HG02973 (cell line): ENCODE data around the gene RASA3.

Experiments used
- ATAC-seq: cut with Tn5 transposase; IDR thresholded peaks from one replicate; pipeline ENCODE4 v1.9.1; 2021; ENCODE audit warnings: moderate library complexity; ENCODE audit not compliant: unreplicated experiment

RASA3 gene

GRCh38 chr13:113928685-113929627 lies 203.5 kb downstream of the RASA3 start:
- ATAC-seq: no peak
